NCI-H2029 (cell line): Measurements from ENCODE around the gene USP17L27.
"Not testable (repeated sequence)": the region's sequence is repeated elsewhere in the genome, so short reads cannot be mapped to it uniquely, and the experiment has no call there.

Experiments used
- DNase-seq: peaks from one replicate; lab custom pipeline; 2025; lab: John Stamatoyannopoulos, UW

Gene USP17L27

GRCh38 chr4:9343848-9344247 is at the start of gene USP17L27:
Gene USP17L27, plus strand, starts transcription at chr4:9344148. Its CDS starts 0 bp downstream, at chr4:9344148.
- DNase-seq: not testable (repeated sequence)

GRCh38 chr4:9324191-9324590 is 19.8 kb upstream of the USP17L27 start:
- DNase-seq: not testable (repeated sequence)

- not testable (repeated sequence) for DNase-seq
Observed at GRCh38 chr4:9324865-9325264, 19.1 kb upstream of the USP17L27 start, which contains the start of gene USP17L24. Gene USP17L24, plus strand, starts transcription at chr4:9325165. Its CDS starts 0 bp downstream, at chr4:9325165.

- DNase-seq: not testable (repeated sequence)
Observed at GRCh38 chr4:9329611-9330010, 14.3 kb upstream of the USP17L27 start, which contains the start of gene USP17L25. Gene USP17L25, plus strand, starts transcription at chr4:9329911. Its CDS starts 0 bp downstream, at chr4:9329911.

GRCh38 chr4:9334358-9334757 is 9.6 kb upstream of the USP17L27 start, which contains the start of gene USP17L26:
Gene USP17L26, plus strand, starts transcription at chr4:9334658. Its CDS starts 0 bp downstream, at chr4:9334658.
- DNase-seq: not testable (repeated sequence)

GRCh38 chr4:9339103-9339502 is 4.8 kb upstream of the USP17L27 start, which contains the start of gene USP17L5:
Gene USP17L5, plus strand, starts transcription at chr4:9339403. Its CDS starts 0 bp downstream, at chr4:9339403.
- DNase-seq: not testable (repeated sequence)

GRCh38 chr4:9348593-9348992 is 4.6 kb downstream of the USP17L27 start, which contains the start of gene USP17L28:
Gene USP17L28, plus strand, starts transcription at chr4:9348893. Its CDS starts 0 bp downstream, at chr4:9348893.
- DNase-seq: not testable (repeated sequence)

- DNase-seq: not testable (repeated sequence)
Observed at GRCh38 chr4:9350866-9351265, 6.9 kb downstream of the USP17L27 start.

GRCh38 chr4:9353338-9353737 is 9.4 kb downstream of the USP17L27 start, which contains the start of gene USP17L29:
Gene USP17L29, plus strand, starts transcription at chr4:9353638. Its CDS starts 0 bp downstream, at chr4:9353638.
- DNase-seq: not testable (repeated sequence)

- DNase-seq: not testable (repeated sequence)
Observed at GRCh38 chr4:9362829-9363228, 18.9 kb downstream of the USP17L27 start, which contains the start of gene USP17L30. Gene USP17L30, plus strand, starts transcription at chr4:9363129. Its CDS starts 0 bp downstream, at chr4:9363129.

GRCh38 chr4:9379881-9380280 is 35.9 kb downstream of the USP17L27 start:
- not testable (repeated sequence) for DNase-seq

- DNase-seq: not testable (repeated sequence)
Observed at GRCh38 chr4:9381012-9381534, 37.1 kb downstream of the USP17L27 start.

GRCh38 chr4:9384126-9384525 is 40.2 kb downstream of the USP17L27 start:
- DNase-seq: no peak

- not testable (repeated sequence) for DNase-seq
Observed at GRCh38 chr4:9389001-9389400, 45.1 kb downstream of the USP17L27 start.
